ENCODE measurements around the gene ZNF165.
A peak's percentile ranks its signal among the peaks of the same experiment; 100 is the strongest.
"Not testable (repeated sequence)": the region's sequence is repeated elsewhere in the genome, so short reads cannot be mapped to it uniquely, and the experiment has no call there.

ZNF165 gene

DNA sequence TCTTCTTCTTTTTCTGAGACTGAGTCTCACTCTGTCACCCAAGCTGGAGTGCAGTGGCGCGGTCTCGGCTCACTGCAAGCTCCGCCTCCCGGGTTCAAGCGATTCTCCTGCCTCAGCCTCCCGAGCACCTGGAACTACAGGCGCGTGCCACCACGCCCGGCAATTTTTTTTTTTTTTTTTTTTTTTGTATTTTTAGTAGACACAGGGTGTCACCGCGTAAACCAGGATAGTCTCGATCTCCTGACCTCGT is at the start of gene ZNF165:
Gene ZNF165, plus strand, starts transcription at position 188 of the 250 bp plus-strand sequence. CDS start 4,913 bp downstream, outside the sequence.
- DNase-seq: not testable (repeated sequence)

- DNase-seq: no peak
These were observed 26.8 kb upstream of the ZNF165 start for GRCh38 chr6:28053584-28053983.

GRCh38 chr6:28060405-28060804 is 20.0 kb upstream of the ZNF165 start:
- no peak for DNase-seq

- DNase-seq: no peak
These were observed 16.1 kb upstream of the ZNF165 start for GRCh38 chr6:28064272-28064671.

DNA sequence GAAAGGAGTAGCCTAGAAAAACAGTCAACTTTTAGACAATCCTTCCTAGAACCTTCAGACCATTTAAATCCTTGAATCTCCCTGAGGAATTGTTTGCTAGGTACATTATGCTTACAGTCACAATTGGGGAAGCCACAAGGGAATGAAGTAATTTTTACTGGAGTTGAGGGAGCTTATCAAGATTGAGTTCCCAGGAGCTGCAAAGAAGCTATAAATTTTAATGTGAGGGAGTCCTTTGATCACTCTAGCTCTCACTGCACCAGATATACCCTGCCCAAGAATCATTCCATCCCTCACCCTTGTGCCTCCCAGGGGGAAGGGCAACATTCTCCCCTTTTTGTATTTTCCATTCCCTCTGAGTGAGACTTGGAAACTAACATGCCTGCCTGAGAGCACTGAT is 12.3 kb upstream of the ZNF165 start:
- no peak for DNase-seq

- DNase-seq: not testable (repeated sequence)
These were observed 9.4 kb upstream of the ZNF165 start for GRCh38 chr6:28070968-28071367.

GRCh38 chr6:28078050-28078449 is 2.3 kb upstream of the ZNF165 start:
- no peak for DNase-seq

- no peak for DNase-seq
These were observed 1.5 kb upstream of the ZNF165 start for GRCh38 chr6:28078836-28079235.

- peak; percentile 89 for DNase-seq
These were observed 490 bp downstream of the ZNF165 start for GRCh38 chr6:28080631-28081485.

DNA sequence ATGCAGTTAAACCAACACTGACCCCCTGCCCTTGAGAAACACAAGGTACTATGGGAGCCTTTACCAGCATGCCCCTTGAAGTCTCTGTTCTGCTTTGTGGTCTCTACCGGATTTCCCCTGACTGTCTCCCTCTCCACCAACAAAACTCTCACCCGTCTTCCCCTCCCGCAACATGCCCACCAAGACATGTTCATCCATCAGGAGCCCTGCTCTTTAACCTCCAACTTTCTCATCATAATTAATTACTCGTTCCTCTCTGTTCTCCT is 1.1 kb downstream of the ZNF165 start:
- DNase-seq: no peak

DNA sequence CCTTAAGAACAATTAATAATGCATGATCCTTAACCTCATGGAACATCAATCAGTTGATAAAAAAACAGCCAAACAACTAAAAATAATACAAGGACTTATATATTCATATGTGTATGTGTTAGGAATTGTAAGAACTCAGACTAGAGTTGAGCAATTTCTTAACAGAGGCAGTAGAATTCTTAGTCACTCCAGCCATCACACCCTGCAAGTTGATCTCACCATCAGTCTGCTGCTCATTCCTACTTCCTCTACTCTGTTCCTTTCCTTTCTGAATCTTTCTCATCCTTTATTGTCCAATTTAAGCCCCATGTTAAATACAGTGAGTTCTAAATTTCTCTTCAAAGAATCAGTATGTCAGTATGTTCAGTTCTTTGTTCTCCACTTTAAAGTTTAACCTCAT is 2.6 kb downstream of the ZNF165 start:
- DNase-seq: no peak

DNA sequence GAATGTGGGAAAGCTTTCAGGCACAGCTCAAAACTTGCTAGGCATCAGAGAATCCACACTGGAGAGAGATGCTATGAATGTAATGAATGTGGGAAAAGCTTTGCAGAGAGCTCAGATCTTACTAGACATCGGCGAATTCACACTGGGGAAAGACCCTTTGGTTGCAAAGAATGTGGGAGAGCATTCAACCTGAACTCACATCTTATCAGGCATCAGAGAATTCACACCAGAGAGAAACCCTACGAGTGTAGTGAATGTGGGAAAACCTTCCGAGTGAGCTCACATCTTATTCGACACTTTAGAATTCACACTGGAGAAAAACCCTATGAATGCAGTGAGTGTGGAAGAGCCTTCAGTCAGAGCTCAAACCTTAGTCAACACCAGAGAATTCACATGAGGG is 8.7 kb downstream of the ZNF165 start:
- no peak for DNase-seq

DNA sequence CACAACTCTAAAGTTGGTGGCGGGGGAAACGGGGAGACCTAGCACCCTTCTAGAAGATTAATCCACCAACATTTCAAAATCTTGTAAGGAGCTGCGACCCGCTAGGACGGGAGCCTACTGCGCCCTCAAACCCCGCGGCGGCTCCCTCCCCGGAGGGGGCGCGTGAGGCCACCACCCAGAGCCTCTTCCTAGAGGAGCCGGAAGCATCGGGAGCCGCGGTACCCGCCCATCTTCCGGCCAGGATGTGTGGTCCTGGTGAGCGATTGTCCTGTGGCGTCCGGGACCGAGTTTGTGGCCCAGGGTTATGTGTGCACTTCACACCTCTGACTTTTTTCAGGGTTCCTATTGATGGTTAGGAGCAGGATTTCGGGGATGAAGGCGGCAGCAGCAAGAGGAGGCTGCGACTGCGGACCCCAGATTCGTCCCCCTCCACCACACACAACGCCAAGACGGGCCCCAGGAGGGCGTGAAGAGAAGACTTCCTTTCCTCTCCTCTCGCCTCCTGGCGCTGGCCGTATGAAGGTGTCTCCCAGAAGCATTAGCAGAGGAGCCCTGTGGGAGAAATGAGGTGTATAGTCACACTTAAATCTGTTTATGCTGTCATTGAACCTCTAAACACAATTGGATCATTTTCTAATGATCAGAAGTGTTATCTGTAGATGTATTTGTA is 10.7 kb downstream of the ZNF165 start:
- DNase-seq: no peak

- not testable (repeated sequence) for DNase-seq
These were observed 21.9 kb downstream of the ZNF165 start for GRCh38 chr6:28102222-28102621.

- DNase-seq: not testable (repeated sequence)
These were observed 22.3 kb downstream of the ZNF165 start for GRCh38 chr6:28102699-28103098.

- peak; percentile 32 for DNase-seq
These were observed 24.2 kb downstream of the ZNF165 start for GRCh38 chr6:28104392-28105244.

DNA sequence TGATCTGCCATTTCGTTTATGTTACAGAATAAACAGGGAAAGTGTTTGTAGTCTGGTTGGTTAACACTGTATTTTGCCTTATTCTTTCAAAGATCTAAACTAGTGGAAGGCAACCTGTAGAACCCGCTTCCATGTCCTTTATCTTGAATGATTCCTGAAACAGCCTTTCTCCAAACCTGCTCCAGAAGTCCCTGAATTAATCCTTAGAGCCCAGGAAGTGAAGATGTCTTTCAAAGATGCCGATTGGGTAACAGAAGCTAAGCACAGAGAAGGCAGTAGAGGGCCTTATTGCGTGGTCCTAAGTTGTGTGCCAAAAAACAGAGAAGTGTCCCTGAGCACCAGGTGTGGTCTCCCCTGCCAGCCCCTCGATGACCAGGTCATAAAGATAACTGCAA is 24.9 kb downstream of the ZNF165 start:
- DNase-seq: no peak

GRCh38 chr6:28107506-28107905 is 27.1 kb downstream of the ZNF165 start:
- no peak for DNase-seq

DNA sequence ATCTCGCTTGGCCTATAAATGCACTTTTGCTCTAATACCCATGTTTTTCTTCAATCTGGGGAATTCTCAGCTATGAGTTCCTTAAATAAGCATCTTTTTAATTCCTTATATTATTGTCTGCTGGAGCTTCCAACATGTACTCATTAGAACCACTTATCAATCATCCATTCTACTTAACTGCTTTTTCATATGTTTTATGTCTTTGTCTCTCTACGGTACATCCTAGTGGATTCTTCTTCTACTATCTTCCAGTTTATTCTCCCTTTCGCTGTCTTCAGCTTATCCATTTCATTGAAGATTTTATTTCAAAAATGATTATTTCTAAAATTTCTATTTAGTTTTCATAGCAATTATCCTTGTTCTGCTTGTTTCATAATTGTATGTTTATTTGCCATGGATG is 31.6 kb downstream of the ZNF165 start:
- DNase-seq: no peak

DNA sequence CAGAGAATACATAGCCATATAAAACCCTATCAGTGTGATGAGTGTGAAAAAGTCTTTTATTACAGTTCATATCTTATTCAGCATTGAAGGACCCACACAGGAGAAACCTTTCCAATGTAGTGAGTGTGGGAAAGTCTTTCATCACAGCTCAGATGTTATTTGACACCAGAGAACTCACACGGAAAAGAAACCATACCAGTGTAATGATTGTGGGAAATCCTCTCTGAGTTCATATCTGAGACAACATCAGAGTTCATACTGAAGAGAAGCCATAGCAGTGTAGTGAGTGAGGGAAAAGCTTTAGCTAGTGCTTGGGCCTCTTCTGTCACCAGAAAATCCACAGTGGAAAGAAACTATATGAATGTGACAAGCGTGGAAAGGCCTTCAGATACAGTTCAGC is 35.4 kb downstream of the ZNF165 start:
- no peak for DNase-seq

GRCh38 chr6:28117386-28118050 is 37.1 kb downstream of the ZNF165 start:
- DNase-seq: no peak

- DNase-seq: no peak
These were observed 37.8 kb downstream of the ZNF165 start for GRCh38 chr6:28118217-28118616.

- no peak for DNase-seq
These were observed 41.5 kb downstream of the ZNF165 start for GRCh38 chr6:28121876-28122275.

Data from NCI-H446 treated with DMSO at 0.1 percent for 48 hours (cell line).